A549 treated with dexamethasone at 1 μM for 4 hours (cell line): ENCODE measurements around the gene CENPI. TPM values are rescaled to one million over a fixed set of nuclear protein-coding genes. Genes with fewer than 3 reads are reported as not detected.

Experiments used
- total RNA-seq: library from RNA; stranded (reverse); fragments of 200-300 nt; extraction: Qiagen RNA extraction; gene quantifications from 5 replicates; pipeline ENCODE4 v1.2.3, GENCODE V29; 2022

The CENPI gene
- 10.2 to 15.8 TPM (median 14.4 TPM) in 5 replicates for total RNA-seq

GRCh38 chrX:101097546-101098453, at the start of gene CENPI:
CENPI (plus strand) TSS chrX:101098204; CDS start chrX:101101071, 2,867 bp downstream.

GRCh38 chrX:101051549-101052302, 46.3 kb upstream of the CENPI start, which contains the start of gene TRMT2B:
TRMT2B (minus strand) TSS chrX:101052111; CDS start chrX:101042289, 9,822 bp downstream.

GRCh38 chrX:101078716-101079598, 19.0 kb upstream of the CENPI start, which contains the start of gene TMEM35A:
TMEM35A (plus strand) TSS chrX:101078879; CDS start chrX:101079003, 124 bp downstream.

Other genes with a start within 250 kb of the CENPI start
- gene NOX1, start 223.8 kb upstream of the CENPI start, total RNA-seq, result 0.03 to 0.08 TPM (median 0.08 TPM) in 5 replicates
- gene XKRX, start 169.3 kb upstream of the CENPI start, total RNA-seq, result 0.83 to 1.2 TPM (median 0.89 TPM) in 5 replicates
- 0.08 to 0.30 TPM (median 0.18 TPM) in 5 replicates for gene ARL13A, start 128.5 kb upstream of the CENPI start, total RNA-seq
- 14.0 to 17.6 TPM (median 16.8 TPM) in 5 replicates for gene TRMT2B, start 46.1 kb upstream of the CENPI start, total RNA-seq
- gene TMEM35A, start 19.3 kb upstream of the CENPI start, total RNA-seq, result 0.06 TPM in 1 of 5 replicates, not detected in the others
- gene DRP2, start 121.6 kb downstream of the CENPI start, total RNA-seq, result 0.15 to 0.19 TPM (median 0.19 TPM) in 5 replicates
- 0.05 to 0.22 TPM (median 0.09 TPM) in 5 replicates for gene TAF7L, start 193.1 kb downstream of the CENPI start, total RNA-seq